OCI-LY3 (cell line): Measurements from ENCODE around the gene CLDN1.

Experiments used
- EZH2phosphoT487 ChIP-seq: fragments of 200-600 bp; shearing (Covaris generic); IDR thresholded peaks from 2 replicates; pipeline ENCODE4 v1.6.1; 2018; ENCODE audit warnings: antibody characterized with exemption, mixed run types, low read depth
- TF ChIP-seq, protein P1 (sequence below): fragments of 200-600, 300-600 bp; sonication (generic); IDR thresholded peaks from 2 replicates; pipeline ENCODE4 v1.5.1; 2014; ENCODE audit warnings: antibody characterized with exemption, low read length, low read depth

DNA sequence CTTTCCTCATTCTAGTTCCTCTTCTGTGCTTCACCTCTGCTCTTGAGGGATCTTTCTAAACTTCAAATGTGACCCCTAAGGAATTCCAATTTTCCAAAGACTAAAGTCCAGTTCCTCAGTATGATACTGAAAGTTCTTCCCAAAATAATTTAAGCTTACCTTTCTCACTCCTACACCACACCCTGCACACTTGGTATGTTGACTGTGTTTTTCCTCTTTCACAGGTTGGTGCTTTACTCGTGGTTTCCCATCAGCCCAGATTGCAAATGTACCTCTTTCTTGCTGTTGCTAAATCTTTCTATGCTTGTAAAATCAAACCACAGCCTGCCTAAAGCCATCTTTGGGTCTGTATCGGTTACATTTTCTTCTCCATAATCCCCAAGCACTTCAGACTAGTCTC is 35.2 kb upstream of the CLDN1 start:
- TF ChIP-seq, protein P1, sequence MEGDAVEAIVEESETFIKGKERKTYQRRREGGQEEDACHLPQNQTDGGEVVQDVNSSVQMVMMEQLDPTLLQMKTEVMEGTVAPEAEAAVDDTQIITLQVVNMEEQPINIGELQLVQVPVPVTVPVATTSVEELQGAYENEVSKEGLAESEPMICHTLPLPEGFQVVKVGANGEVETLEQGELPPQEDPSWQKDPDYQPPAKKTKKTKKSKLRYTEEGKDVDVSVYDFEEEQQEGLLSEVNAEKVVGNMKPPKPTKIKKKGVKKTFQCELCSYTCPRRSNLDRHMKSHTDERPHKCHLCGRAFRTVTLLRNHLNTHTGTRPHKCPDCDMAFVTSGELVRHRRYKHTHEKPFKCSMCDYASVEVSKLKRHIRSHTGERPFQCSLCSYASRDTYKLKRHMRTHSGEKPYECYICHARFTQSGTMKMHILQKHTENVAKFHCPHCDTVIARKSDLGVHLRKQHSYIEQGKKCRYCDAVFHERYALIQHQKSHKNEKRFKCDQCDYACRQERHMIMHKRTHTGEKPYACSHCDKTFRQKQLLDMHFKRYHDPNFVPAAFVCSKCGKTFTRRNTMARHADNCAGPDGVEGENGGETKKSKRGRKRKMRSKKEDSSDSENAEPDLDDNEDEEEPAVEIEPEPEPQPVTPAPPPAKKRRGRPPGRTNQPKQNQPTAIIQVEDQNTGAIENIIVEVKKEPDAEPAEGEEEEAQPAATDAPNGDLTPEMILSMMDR: no peak
- no peak for TF ChIP-seq EZH2phosphoT487
